ENCODE measurements around the gene LYPD6B. TPM values are rescaled to one million over a fixed set of nuclear protein-coding genes. Genes with fewer than 3 reads are reported as not detected.
A peak's percentile ranks its signal among the peaks of the same experiment; 100 is the strongest.

The LYPD6B gene
- total RNA-seq, 2 experiments from 2014 or later = not detected

DNA sequence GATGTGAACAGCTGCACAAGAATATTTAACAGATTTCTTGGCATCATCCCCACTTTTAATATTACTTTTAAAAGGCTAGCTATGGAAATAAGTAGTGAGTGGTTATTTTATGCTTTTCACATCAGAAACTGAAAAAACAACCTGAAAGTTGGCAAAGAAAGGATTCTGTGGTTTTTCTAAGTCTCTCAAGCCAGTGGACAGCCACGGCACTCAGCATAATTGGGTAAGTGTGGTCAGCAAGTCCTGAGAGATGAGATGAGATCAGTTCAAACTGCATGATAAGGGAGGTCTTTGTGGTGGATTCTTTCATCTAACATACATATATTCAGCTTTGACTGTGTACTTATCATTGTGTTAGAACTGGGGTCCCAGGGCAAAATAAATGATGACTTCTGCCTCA, 105.2 kb downstream of the LYPD6B start:
- H3K4me3 ChIP-seq (ENCODE audit: low read depth, low read length, poor library complexity, severe bottlenecking) = no peak overlapping the region
- H3K9me2 ChIP-seq (ENCODE audit: insufficient read depth, low read length) = no peaks in the 10 kb centered on the region
- no peak overlapping the region for H2AFZ ChIP-seq (ENCODE audit: low read length)
- DNase-seq (ENCODE audit: low spot score) = no peak
- no TSS peak for BruUV-seq (replicated peaks)
- CTCF ChIA-PET (ENCODE audit: unreplicated experiment) = no interaction called here
- no peaks in the 10 kb centered on the region for H3K79me2 ChIP-seq (ENCODE audit: insufficient read depth, low read depth, low read length)
- TF ChIP-seq EZH2phosphoT487 (IDR thresholded peaks at IDR 0.05; ENCODE audit: borderline replicate concordance, low read depth, low read length) = no peak
- TF ChIP-seq, protein P1, sequence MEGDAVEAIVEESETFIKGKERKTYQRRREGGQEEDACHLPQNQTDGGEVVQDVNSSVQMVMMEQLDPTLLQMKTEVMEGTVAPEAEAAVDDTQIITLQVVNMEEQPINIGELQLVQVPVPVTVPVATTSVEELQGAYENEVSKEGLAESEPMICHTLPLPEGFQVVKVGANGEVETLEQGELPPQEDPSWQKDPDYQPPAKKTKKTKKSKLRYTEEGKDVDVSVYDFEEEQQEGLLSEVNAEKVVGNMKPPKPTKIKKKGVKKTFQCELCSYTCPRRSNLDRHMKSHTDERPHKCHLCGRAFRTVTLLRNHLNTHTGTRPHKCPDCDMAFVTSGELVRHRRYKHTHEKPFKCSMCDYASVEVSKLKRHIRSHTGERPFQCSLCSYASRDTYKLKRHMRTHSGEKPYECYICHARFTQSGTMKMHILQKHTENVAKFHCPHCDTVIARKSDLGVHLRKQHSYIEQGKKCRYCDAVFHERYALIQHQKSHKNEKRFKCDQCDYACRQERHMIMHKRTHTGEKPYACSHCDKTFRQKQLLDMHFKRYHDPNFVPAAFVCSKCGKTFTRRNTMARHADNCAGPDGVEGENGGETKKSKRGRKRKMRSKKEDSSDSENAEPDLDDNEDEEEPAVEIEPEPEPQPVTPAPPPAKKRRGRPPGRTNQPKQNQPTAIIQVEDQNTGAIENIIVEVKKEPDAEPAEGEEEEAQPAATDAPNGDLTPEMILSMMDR (conservative IDR thresholded peaks at IDR 0.05; ENCODE audit: low read length) = no peak
- intact Hi-C loops (cut with micrococcal nuclease; ENCODE audit: unreplicated experiment) = no loop called here
- H3K27ac ChIP-seq (ENCODE audit: low read depth, low read length, poor library complexity, severe bottlenecking) = no peak overlapping the region
- no peaks in the 10 kb centered on the region for H3K9me3 ChIP-seq (ENCODE audit: low read length)
- POLR2A ChIA-PET = interaction anchor here (0.6 to 2.9 kb wide), 2 partner anchors 16 to 20 kb away, joined by 3 to 12 read pairs; no protein-coding TSS in a partner anchor
- H3K4me2 ChIP-seq (ENCODE audit: low read length) = no peak overlapping the region
- H4K20me1 ChIP-seq (ENCODE audit: insufficient read depth, low read length) = no peaks in the 10 kb centered on the region
- H3K4me1 ChIP-seq (ENCODE audit: insufficient read depth, low read length, poor library complexity, severe bottlenecking) = peaks cover 16% of the 10 kb centered on the region
- no peaks in the 10 kb centered on the region for H3K36me3 ChIP-seq (ENCODE audit: insufficient read depth, low read length)

DNA sequence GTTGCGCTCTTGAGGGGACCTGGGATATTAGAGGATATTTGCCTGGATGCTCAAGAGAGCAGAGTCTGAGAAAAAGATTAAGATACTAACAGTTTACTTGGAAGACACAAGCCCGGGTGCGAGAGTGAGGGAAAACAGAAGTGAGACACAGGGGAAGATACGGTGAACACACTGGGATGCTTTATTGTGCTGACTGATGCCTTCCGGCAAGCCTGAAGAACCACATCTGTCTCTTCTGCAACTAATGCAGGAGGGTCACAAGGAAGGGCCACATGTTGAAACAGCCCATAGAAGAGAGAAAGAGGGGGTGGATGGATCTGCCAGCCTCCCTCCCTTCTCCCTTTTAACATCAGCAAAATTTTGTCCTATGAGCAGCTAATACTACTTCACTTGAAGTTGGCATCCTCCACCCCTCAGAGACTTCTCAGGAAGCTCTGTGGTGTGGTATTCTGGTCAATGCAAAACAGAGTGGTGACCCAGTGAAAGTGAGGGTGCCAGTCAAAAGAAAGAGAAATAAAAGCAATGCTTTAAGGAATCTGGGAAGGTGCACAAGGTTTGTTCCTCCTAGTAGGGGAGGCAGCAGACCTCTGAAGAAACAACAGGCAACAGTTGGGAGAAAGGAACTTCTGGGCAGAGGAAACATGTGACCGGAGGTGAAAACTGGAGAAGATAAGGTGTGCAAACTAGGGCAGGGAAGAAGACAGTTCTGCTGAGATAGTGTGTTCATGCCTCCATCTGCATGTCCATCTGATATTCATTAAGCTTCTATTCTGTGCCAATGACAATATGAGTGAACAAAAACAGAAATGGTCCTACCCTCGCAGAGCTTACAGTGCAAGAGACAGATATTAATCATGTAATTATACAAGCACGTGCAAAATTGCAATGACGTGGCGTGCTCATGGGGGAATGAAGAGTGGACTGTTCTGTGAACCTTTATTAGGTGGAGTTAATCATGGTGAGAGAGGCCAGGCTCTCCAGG, 107.1 kb downstream of the LYPD6B start:
- H3K9me3 ChIP-seq (ENCODE audit: low read length) = no peaks in the 10 kb centered on the region
- H3K27ac ChIP-seq (ENCODE audit: low read depth, low read length, poor library complexity, severe bottlenecking) = no peak overlapping the region
- no peaks in the 10 kb centered on the region for H3K36me3 ChIP-seq (ENCODE audit: insufficient read depth, low read length)
- no peaks in the 10 kb centered on the region for H4K20me1 ChIP-seq (ENCODE audit: insufficient read depth, low read length)
- no peaks in the 10 kb centered on the region for H3K79me2 ChIP-seq (ENCODE audit: insufficient read depth, low read depth, low read length)
- ChIA-PET POLR2A (interaction anchor here (0.6 to 2.9 kb wide), 3 partner anchors 10 to 19 kb away, joined by 3 to 12 read pairs (median 3); no protein-coding TSS in a partner anchor), CTCF (ENCODE audit: unreplicated experiment) (no interaction called here)
- H3K9me2 ChIP-seq (ENCODE audit: insufficient read depth, low read length) = no peaks in the 10 kb centered on the region
- TF ChIP-seq, protein P1 (conservative IDR thresholded peaks at IDR 0.05; ENCODE audit: low read length) = no peak
- no peak for TF ChIP-seq EZH2phosphoT487 (IDR thresholded peaks at IDR 0.05; ENCODE audit: borderline replicate concordance, low read depth, low read length)
- DNase-seq (ENCODE audit: low spot score) = peak; percentile 31
- peak overlapping the region; percentile 14 for H3K4me3 ChIP-seq (ENCODE audit: low read depth, low read length, poor library complexity, severe bottlenecking)
- peak overlapping the region; percentile 80 for H2AFZ ChIP-seq (ENCODE audit: low read length)
- H3K4me2 ChIP-seq (ENCODE audit: low read length) = peak overlapping the region; percentile 60
- intact Hi-C loops (cut with micrococcal nuclease; ENCODE audit: unreplicated experiment) = no loop called here
- H3K4me1 ChIP-seq (ENCODE audit: insufficient read depth, low read length, poor library complexity, severe bottlenecking) = peaks cover 16% of the 10 kb centered on the region
- BruUV-seq (replicated peaks) = no TSS peak

DNA sequence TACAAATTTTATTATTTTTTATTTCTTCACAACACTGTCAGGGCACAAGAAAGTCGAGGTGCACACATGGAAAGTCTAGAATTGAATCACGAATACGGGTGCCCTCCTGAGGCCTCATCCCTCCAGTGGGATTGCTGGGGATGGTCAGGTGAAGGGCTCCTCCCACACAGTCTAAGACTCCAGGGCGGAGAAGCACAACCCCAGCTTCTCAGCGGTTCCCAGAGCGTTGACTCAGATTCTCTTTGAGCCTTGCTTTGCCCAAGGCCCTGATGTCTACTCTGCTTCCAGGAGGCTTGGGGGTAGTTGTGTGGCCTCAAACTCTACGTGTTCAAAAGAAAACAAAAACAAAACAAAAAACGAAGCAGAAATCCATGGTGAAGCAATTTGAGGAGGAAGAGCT, 108.4 kb downstream of the LYPD6B start:
- peaks cover 16% of the 10 kb centered on the region for H3K4me1 ChIP-seq (ENCODE audit: insufficient read depth, low read length, poor library complexity, severe bottlenecking)
- intact Hi-C loops (cut with micrococcal nuclease; ENCODE audit: unreplicated experiment) = no loop called here
- H2AFZ ChIP-seq (ENCODE audit: low read length) = no peak overlapping the region
- TF ChIP-seq, protein P1 (conservative IDR thresholded peaks at IDR 0.05; ENCODE audit: low read length) = no peak
- no peak for TF ChIP-seq EZH2phosphoT487 (IDR thresholded peaks at IDR 0.05; ENCODE audit: borderline replicate concordance, low read depth, low read length)
- DNase-seq (ENCODE audit: low spot score) = no peak
- no peaks in the 10 kb centered on the region for H3K9me3 ChIP-seq (ENCODE audit: low read length)
- ChIA-PET CTCF (ENCODE audit: unreplicated experiment) (no interaction called here), POLR2A (interaction anchor here (0.5 kb wide), 1 partner anchor 16 kb away, joined by 3 read pairs; no protein-coding TSS in a partner anchor)
- no peak overlapping the region for H3K4me3 ChIP-seq (ENCODE audit: low read depth, low read length, poor library complexity, severe bottlenecking)
- H3K27ac ChIP-seq (ENCODE audit: low read depth, low read length, poor library complexity, severe bottlenecking) = no peak overlapping the region
- H3K36me3 ChIP-seq (ENCODE audit: insufficient read depth, low read length) = no peaks in the 10 kb centered on the region
- no peak overlapping the region for H3K4me2 ChIP-seq (ENCODE audit: low read length)
- no peaks in the 10 kb centered on the region for H4K20me1 ChIP-seq (ENCODE audit: insufficient read depth, low read length)
- H3K79me2 ChIP-seq (ENCODE audit: insufficient read depth, low read depth, low read length) = no peaks in the 10 kb centered on the region
- BruUV-seq (replicated peaks) = no TSS peak
- H3K9me2 ChIP-seq (ENCODE audit: insufficient read depth, low read length) = no peaks in the 10 kb centered on the region
